Right cardiac atrium (tissue), 5 donors: ENCODE data around the gene FAM20B. TPM values are rescaled to one million over a fixed set of nuclear protein-coding genes. Genes with fewer than 3 reads are reported as not detected.

Experiments
- ATAC-seq, 2 donors: fragments of 200-7000 bp; cut with Tn5 transposase; one replicate each; pipeline versions ENCODE4 v1.8.0 to v1.9.1; 2020; ENCODE audit warnings: moderate library complexity in 2 of 2, mild to moderate bottlenecking in 1 of 2
- DNase-seq, 3 donors: peaks; one replicate each; pipeline ENCODE4 v3.0.0-alpha.2; 2020
- H3K27ac ChIP-seq: one replicate; pipeline ENCODE4 v1.5.1; 2013; ENCODE audit warnings: mild to moderate bottlenecking, low read length, control low read depth, moderate library complexity
- H3K27me3 ChIP-seq: one replicate; pipeline ENCODE4 v1.6.1; 2013; ENCODE audit not compliant: control insufficient read depth, insufficient read depth
- H3K4me1 ChIP-seq: one replicate; pipeline ENCODE4 v1.6.1; 2013; ENCODE audit warnings: low read length; ENCODE audit not compliant: control insufficient read depth, insufficient read depth
- H3K4me3 ChIP-seq: one replicate; pipeline ENCODE4 v1.5.1; 2013; ENCODE audit warnings: low read length, control low read depth
- H3K9me3 ChIP-seq: one replicate; pipeline ENCODE4 v1.6.1; 2013; ENCODE audit warnings: low read length; ENCODE audit not compliant: control insufficient read depth
- WGBS: extraction: QIAGEN DNeasy Blood & Tissue Kit; methylation state at CpG from one replicate; pipeline ENCODE4 v1.1.7; 2013; 5-methylcytosine and 5-hydroxymethylcytosine counted together
- intact Hi-C, 4 donors: fragments of 100-400 bp; cut with DNase I; formaldehyde crosslinking; loops; one replicate each; pipeline versions ENCODE4 v1.11.0 to v1.14.0; 2022 to 2023
- polyA plus RNA-seq: library from polyadenylated mRNA; stranded (reverse); fragments of 200-250 nt; gene quantifications from one replicate; pipeline ENCODE4 v1.2.3, GENCODE V29; 2013
- total RNA-seq, 4 donors: library from RNA; stranded (reverse); fragmentation: NEBNext Ultra II Directional; extraction: Animal tissue kit (Norgen Biotek cat#: 25700); gene quantifications; one replicate each; pipeline ENCODE4 v1.2.1, GENCODE V29; 2021
- donor health status: healthy with polysubstance abuse.
- donor health status: DM: no; HTN: yes; CAD: no.
- donor health status: DM: no; HTN: no; CAD: no.
- donor health status: DM: no; HTN: yes; CAD: no; lungs with severe emphysema.
- donor health status: DM: yes; HTN: yes; CAD: no.

Gene FAM20B
- total and polyA plus RNA-seq, 5 donors = 24.2 to 81.3 (median 61.7) TPM

- Histone ChIP-seq H3K4me3 (no peak overlapping the region), H3K9me3 (no peaks in the 10 kb centered on the region), H3K4me1 (no peaks in the 10 kb centered on the region), H3K27me3 (no peaks in the 10 kb centered on the region), H3K27ac (no peak overlapping the region)
- DNase-seq (peak; percentile 72 to 94 (median 87)), ATAC-seq (peak; percentile 84 to 88)
- WGBS = 24% methylated on average over 20 of the region's 20 CpGs
- intact Hi-C loops = loop anchor here (2.0 to 10.0 kb wide), 8 partner anchors 188 to 470 kb away; no protein-coding TSS in a partner anchor
Observed at GRCh38 chr1:179002552-179003345, 22.9 kb upstream of the FAM20B start.

- no peaks in the 10 kb centered on the region for H3K27me3 ChIP-seq
Observed at GRCh38 chr1:179003512-179004066, 22.1 kb upstream of the FAM20B start.

DNA sequence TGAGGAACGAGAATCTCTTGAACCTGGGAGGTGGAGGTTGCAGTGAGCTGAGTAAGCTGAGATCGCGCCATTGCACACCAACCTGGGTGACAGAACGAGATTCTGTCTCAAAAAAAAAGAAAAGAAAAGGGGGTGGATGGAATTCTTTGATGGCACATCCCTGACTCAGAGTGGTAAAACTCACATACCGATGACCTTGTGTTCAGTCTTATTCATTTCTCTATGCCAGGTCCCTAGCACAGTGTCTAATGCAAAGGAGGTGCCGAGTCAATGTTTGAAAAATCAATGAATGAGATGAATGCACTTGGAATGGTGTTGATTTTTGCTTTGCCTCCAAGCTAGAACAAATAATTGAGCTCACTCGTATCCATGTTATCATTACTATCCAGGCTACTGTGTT is 18.5 kb upstream of the FAM20B start:
- 77% methylated on average over 7 of the region's 7 CpGs for WGBS
- Histone ChIP-seq H3K9me3 (no peaks in the 10 kb centered on the region), H3K27me3 (no peaks in the 10 kb centered on the region), H3K27ac (no peak overlapping the region), H3K4me1 (peaks cover 3% of the 10 kb centered on the region), H3K4me3 (no peak overlapping the region)
- ATAC-seq = no peak
- intact Hi-C loops = loop anchor here in 2 of 4 donors (10.0 kb wide), 2 partner anchors 192 to 232 kb away; no protein-coding TSS in a partner anchor
- DNase-seq = no peak

More at GRCh38 chr1:179003512-179004066, 22.1 kb upstream of the FAM20B start:
- ATAC-seq (no peak), DNase-seq (no peak)
- Histone ChIP-seq H3K4me3 (no peak overlapping the region), H3K4me1 (no peaks in the 10 kb centered on the region), H3K9me3 (no peaks in the 10 kb centered on the region), H3K27ac (no peak overlapping the region)
- intact Hi-C loops = loop anchor here (2.0 to 10.0 kb wide), 8 partner anchors 189 to 471 kb away; no protein-coding TSS in a partner anchor
- 82% methylated on average over 7 of the region's 7 CpGs for WGBS

DNA sequence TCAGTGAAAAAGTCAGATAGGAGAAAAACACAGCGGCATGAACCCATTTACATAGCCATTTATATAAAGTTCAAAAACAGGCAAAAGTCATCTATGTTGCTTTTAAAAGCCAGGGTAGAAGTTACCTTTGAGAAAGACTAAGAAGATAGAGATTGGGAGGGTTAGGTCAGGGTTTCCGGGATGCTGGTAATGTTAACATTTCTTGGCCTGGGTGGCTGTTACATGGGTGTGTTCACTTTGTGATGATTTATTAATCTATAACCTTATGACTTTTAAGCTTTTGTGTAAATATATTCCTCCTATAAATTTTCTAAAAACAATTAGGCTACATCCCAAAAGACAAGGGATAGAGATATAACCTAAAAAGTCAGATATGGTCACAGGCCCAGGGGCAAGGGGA is 15.0 kb upstream of the FAM20B start:
- intact Hi-C loops = loop anchor here in 1 of 4 donors (10.0 kb wide), 1 partner anchor 476 kb away; no protein-coding TSS in a partner anchor
- ATAC-seq = no peak
- no peak overlapping the region for H3K27ac ChIP-seq
- 92% methylated on average over 2 of the region's 2 CpGs for WGBS
- H3K4me1 ChIP-seq = peaks cover 3% of the 10 kb centered on the region
- H3K27me3 ChIP-seq = no peaks in the 10 kb centered on the region
- H3K4me3 ChIP-seq = no peak overlapping the region
- H3K9me3 ChIP-seq = no peaks in the 10 kb centered on the region
- no peak for DNase-seq

- Histone ChIP-seq H3K9me3 (no peaks in the 10 kb centered on the region), H3K4me3 (no peak overlapping the region), H3K27ac (no peak overlapping the region), H3K27me3 (no peaks in the 10 kb centered on the region), H3K4me1 (peaks cover 4% of the 10 kb centered on the region)
- intact Hi-C loops = loop anchor here in 1 of 4 donors (10.0 kb wide), 1 partner anchor 477 kb away; no protein-coding TSS in a partner anchor
- WGBS = 89% methylated on average over 1 of the region's 1 CpG
- DNase-seq (no peak), ATAC-seq (no peak)
Observed at GRCh38 chr1:179012038-179012437, 13.7 kb upstream of the FAM20B start.

- DNase-seq (no peak), ATAC-seq (no peak)
- intact Hi-C loops = loop anchor here in 1 of 4 donors (10.0 kb wide), 1 partner anchor 479 kb away; no protein-coding TSS in a partner anchor
- H3K27ac ChIP-seq = no peak overlapping the region
- H3K27me3 ChIP-seq = no peaks in the 10 kb centered on the region
- no peak overlapping the region for H3K4me3 ChIP-seq
- peaks cover 5% of the 10 kb centered on the region for H3K4me1 ChIP-seq
- WGBS = 93% methylated on average over 1 of the region's 1 CpG
- no peaks in the 10 kb centered on the region for H3K9me3 ChIP-seq
Observed at GRCh38 chr1:179014123-179014522, 11.6 kb upstream of the FAM20B start.

DNA sequence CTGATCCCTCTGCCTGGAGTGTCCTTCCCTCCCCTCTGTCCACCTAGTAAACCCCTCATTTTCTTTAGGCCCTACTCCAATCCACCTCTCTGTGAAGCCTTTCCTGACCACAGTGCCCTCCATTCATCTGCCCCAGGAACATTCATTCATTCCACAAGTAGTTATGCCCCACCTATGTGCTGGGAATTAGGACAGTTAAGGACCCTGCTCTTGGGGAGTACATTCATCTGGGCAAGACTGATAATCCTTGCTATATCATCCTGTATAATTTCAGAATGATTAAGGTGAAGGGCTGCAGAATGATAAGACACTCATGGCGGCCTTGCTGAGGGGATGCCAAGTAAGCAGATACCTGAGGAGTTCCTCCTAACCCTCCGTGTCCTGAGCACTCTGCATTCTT is 10.3 kb upstream of the FAM20B start:
- no peaks in the 10 kb centered on the region for H3K27me3 ChIP-seq
- H3K4me3 ChIP-seq = no peak overlapping the region
- DNase-seq (no peak), ATAC-seq (no peak)
- H3K4me1 ChIP-seq = peaks cover 4% of the 10 kb centered on the region
- H3K9me3 ChIP-seq = no peaks in the 10 kb centered on the region
- WGBS = 94% methylated on average over 2 of the region's 2 CpGs
- no peak overlapping the region for H3K27ac ChIP-seq
- intact Hi-C loops = loop anchor here in 1 of 4 donors (10.0 kb wide), 1 partner anchor 481 kb away; no protein-coding TSS in a partner anchor

GRCh38 chr1:179016706-179017382 is 8.8 kb upstream of the FAM20B start:
- H3K4me1 ChIP-seq = peaks cover 4% of the 10 kb centered on the region
- H3K9me3 ChIP-seq = no peaks in the 10 kb centered on the region
- intact Hi-C loops = loop anchor here in 1 of 4 donors (10.0 kb wide), 1 partner anchor 482 kb away; no protein-coding TSS in a partner anchor
- H3K27ac ChIP-seq = no peak overlapping the region
- peak; percentile 88 to 95 (median 94) for DNase-seq
- WGBS = 25% methylated on average over 5 of the region's 5 CpGs
- peak; percentile 90 to 92 for ATAC-seq
- H3K4me3 ChIP-seq = no peak overlapping the region
- H3K27me3 ChIP-seq = no peaks in the 10 kb centered on the region

DNA sequence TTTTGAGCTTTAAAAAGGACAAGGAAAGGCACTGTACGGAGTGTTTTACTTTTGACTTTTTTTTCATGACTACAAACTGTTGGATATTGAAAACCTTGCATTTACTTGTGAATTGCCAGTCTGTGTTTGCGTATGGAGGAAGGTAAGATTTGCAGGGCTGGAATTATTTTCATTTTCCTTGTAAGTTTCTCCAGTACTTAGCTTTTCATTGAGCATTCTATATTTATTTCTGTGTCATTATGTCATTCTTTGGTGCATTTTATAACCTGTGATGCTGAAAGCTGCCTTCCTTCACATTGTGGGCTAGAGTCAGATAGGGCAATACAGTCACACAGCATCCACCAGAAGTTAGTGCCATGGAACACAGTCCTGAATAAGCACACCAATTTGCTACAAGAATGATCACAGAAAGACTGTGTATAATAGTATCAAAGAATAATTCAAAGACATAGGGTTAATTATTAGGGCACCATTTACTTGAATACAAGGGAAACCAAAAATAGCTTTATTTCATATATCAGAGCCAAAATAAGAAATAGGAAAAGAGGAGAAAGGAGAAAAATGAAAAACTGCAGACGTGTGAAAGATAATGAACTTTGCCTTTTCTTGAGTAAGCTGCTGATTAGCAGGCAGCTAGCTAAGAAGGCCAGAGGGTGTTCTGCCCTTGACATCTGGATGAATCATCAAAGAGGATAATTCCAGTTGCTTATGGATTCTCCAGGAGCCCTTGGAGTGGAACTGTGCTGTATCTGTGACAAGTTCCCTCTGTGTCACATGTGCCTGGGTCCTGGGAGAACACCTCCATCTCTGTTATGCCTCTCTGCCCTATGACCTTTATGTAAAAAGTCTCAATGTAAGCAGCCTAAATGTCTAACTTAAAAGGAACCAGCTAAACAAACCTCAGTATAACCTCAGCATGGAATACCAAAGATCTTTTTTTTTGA is 8.0 kb upstream of the FAM20B start:
- ATAC-seq (peak in 1 of 2 donors; percentile 23), DNase-seq (no peak)
- H3K9me3 ChIP-seq = no peaks in the 10 kb centered on the region
- H3K4me1 ChIP-seq = peaks cover 4% of the 10 kb centered on the region
- peak overlapping the region; percentile 69 for H3K27ac ChIP-seq
- no peak overlapping the region for H3K4me3 ChIP-seq
- WGBS = 38% methylated on average over 3 of the region's 3 CpGs
- intact Hi-C loops = loop anchor here in 1 of 4 donors (10.0 kb wide), 1 partner anchor 483 kb away; no protein-coding TSS in a partner anchor
- no peaks in the 10 kb centered on the region for H3K27me3 ChIP-seq

- Histone ChIP-seq H3K9me3 (no peaks in the 10 kb centered on the region), H3K4me3 (no peak overlapping the region), H3K27ac (no peak overlapping the region), H3K27me3 (no peaks in the 10 kb centered on the region), H3K4me1 (peaks cover 4% of the 10 kb centered on the region)
- peak in 1 of 3 donors; percentile 42 for DNase-seq
- intact Hi-C loops = no loop called here
- 33% methylated on average over 6 of the region's 6 CpGs for WGBS
- ATAC-seq = no peak
Observed at GRCh38 chr1:179021873-179022272, 3.8 kb upstream of the FAM20B start.
